GM18907 (cell line): ENCODE data around the gene LRP1B.

Source experiments
- ATAC-seq: cut with Tn5 transposase; IDR thresholded peaks from one replicate; pipeline ENCODE4 v1.9.1; 2021; ENCODE audit warnings: mild to moderate bottlenecking, moderate library complexity; ENCODE audit not compliant: unreplicated experiment

The LRP1B gene

GRCh38 chr2:141959941-141960340 lies 170.9 kb downstream of the LRP1B start:
- no peak for ATAC-seq

DNA sequence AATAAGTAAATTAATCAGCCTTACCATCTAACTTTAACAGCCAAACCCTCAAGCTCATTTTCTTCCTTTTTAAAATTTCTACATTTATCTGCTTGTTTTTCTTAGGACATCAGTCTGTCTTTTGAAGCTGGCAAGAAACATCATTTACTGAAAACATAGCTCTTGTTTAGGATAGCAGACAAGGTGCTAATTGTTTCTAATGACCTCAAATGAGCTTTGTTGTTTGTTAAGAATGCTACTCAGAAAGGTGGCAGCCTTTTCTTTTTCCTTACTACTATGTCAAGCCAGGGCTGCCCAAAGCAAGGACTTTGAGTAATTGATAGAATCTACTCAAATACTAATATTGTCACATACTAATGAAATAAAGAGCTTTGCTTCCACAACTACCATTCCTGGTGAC lies 171.8 kb downstream of the LRP1B start:
- no peak for ATAC-seq

- ATAC-seq, result no peak
These were observed 172.9 kb downstream of the LRP1B start for GRCh38 chr2:141957827-141958450.

GRCh38 chr2:141957321-141957720 lies 173.5 kb downstream of the LRP1B start:
- no peak for ATAC-seq

DNA sequence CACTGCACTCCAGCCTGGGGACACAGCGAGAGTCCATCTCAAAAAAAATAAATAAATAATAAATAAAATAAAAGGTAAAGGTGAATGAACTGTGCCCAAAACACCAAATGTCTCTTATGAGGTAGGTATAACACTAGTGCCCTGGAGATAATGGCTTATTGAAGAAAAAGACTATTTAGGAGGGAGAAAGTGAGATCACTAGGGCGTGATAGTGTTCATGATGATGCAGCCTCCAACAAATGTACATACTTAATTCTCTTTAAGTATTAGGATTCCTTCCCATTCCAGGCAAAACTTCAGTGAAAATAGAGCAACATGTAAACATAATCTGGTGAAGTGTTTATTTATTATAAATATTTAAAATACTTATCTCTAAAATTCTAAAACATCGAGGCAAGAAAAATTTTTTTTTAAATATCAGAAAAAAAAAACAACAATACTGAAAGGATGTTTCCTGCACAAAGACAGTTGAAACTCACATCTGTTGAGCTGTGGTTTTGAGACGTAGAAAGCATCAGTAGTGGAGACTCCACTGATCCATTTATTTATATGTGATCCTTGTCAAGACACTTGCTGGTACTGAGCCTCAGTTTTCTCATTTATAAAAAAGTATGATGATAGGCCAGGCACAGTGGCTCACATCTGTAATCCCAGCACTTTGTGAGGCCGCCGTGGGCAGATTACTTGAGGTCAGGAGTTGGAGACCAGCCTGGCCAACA lies 183.3 kb downstream of the LRP1B start:
- ATAC-seq, result no peak

GRCh38 chr2:141946016-141946415 lies 184.8 kb downstream of the LRP1B start:
- no peak for ATAC-seq

- no peak for ATAC-seq
These were observed 186.9 kb downstream of the LRP1B start for GRCh38 chr2:141943918-141944317.

- no peak for ATAC-seq
These were observed 188.6 kb downstream of the LRP1B start for GRCh38 chr2:141942006-141942789.

GRCh38 chr2:141941210-141941714 lies 189.6 kb downstream of the LRP1B start:
- no peak for ATAC-seq

- no peak for ATAC-seq
These were observed 190.1 kb downstream of the LRP1B start for GRCh38 chr2:141940709-141941108.

- no peak for ATAC-seq
These were observed 197.6 kb downstream of the LRP1B start for GRCh38 chr2:141933226-141933625.

- ATAC-seq, result no peak
These were observed 198.6 kb downstream of the LRP1B start for GRCh38 chr2:141932261-141932660.

DNA sequence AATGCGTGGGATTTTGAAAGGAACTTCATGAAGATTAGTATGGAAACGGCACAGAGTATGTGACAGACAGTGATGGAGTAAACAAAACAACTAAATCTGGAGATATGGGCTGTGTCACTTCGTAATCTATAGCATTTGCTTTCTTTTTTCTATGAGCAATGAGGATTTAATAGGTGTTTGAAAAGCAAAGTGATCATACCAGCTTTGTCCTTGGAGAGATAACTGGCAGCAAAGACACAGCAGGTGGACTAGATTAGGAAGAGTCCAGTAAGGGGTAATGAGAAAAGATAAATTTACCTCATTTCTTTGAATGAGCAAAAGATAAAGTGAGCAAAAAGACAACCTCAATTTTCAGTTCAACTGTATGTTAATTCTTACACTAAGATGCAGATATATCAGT lies 199.0 kb downstream of the LRP1B start:
- no peak for ATAC-seq

GRCh38 chr2:141930803-141931202 lies 200.0 kb downstream of the LRP1B start:
- ATAC-seq, result no peak

DNA sequence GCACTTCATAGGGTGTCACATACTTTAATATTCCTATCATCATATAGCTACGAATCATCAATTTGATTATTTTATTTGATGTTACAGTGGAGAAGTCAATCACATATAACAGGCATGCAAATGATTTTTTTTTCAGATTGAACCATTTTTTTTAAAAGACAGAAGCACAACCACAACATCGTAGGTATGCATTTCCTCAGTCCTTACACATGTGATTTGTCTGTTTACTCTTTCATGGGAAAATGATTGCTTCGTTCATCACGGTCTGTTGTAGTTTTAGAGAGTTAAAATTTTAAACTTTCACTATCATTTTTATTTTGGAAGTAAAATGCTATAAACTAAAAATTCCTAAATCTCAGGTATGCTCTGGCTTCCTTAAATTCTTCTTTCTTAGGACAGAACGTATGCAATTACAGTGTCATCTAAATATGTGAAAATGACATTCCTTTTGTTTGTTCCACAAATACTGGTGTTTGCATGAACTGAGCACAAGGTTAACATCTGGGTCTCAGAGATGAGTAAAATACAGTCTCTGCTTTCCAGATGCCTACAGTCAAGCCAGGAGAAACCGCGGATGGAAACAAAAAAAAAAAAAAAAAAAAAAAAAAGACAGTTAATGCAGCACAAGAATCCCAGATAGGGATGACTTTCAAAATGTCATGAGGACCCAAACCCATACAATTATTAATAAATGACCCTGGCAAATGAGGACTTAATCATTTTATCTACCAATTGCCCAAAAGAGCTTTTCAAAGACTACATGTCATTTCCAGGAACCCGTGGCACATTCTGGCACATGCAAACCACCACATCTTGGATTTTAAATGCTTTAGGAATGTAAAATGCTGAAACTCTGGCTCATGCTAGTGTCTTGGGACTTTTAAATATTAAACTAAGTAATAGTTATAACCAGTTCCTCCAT lies 201.2 kb downstream of the LRP1B start:
- ATAC-seq, result no peak

- no peak for ATAC-seq
These were observed 202.3 kb downstream of the LRP1B start for GRCh38 chr2:141928476-141928875.

DNA sequence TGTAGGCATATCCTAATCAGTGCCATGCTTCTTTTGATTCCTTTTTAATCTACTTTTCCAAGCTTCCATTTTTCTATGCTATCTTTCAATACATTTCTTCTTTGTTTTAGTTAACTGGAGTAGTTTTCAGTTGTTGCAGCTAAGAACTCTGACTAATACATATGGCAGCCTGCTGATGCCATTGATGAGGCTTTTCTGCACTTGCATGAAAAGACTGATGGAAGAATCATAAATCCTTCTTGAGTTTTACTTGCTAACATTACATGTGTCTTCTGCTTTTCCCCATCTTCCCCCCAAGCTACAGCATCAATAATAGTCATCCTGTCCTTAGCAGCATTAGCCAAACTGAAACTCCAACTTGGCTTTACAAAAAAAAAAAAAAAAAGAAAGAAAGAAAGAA lies 203.3 kb downstream of the LRP1B start:
- ATAC-seq, result no peak

GRCh38 chr2:141925511-141925910 lies 205.3 kb downstream of the LRP1B start:
- ATAC-seq, result no peak

- ATAC-seq, result no peak
These were observed 207.2 kb downstream of the LRP1B start for GRCh38 chr2:141923657-141924056.

- ATAC-seq, result peak; percentile 88
These were observed 219.2 kb downstream of the LRP1B start for GRCh38 chr2:141911485-141912066.
